ENCODE measurements around the gene URM1. TPM values are rescaled to one million over a fixed set of nuclear protein-coding genes. Genes with fewer than 3 reads are reported as not detected.

Gene URM1
- total RNA-seq, 2 experiments from 2014 or later = 78.9 to 79.9 TPM

GRCh38 chr9:128355451-128355850 lies 15.7 kb upstream of the URM1 start:
- Mint-ChIP-seq H3K4me1 (ENCODE audit: low read depth) (no peaks in the 10 kb centered on the region), H3K4me3 (no peak overlapping the region), H3K9me3 (ENCODE audit: insufficient read depth) (no peaks in the 10 kb centered on the region), H3K27me3 (ENCODE audit: low read depth) (no peaks in the 10 kb centered on the region), H3K27ac (no peak overlapping the region), H3K36me3 (ENCODE audit: low read depth) (peaks cover 16% of the 10 kb centered on the region)
- ATAC-seq (no peak), DNase-seq (no peak)
- CTCF ChIA-PET = no interaction called here
- POLR2A ChIA-PET = no interaction called here

DNA sequence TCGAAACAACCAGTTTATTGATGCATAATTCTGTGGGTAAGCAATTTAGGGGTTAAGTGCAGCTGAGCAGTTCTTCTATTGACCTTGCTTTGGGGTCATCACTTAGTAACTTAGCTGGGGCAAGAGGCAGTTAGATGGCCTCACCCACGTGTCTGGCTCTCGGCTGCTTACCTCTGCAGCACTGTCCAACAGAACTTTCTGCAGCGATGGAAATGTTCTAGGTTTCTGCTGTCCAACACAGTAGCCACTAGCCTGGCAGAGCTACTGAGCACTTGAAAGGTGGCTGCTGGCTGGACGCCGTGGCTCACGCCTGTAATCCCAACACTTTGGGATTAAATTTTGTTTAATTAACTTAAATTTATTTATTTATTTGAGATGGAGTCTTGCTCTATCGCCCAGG lies 13.1 kb upstream of the URM1 start:
- H3K27me3 Mint-ChIP-seq (ENCODE audit: low read depth) = no peaks in the 10 kb centered on the region
- CTCF ChIA-PET = interaction anchor here (1.1 to 2.2 kb wide), 3 partner anchors 10 to 81 kb away, joined by 3 to 5 read pairs (median 4); no protein-coding TSS in a partner anchor
- H3K9me3 Mint-ChIP-seq (ENCODE audit: insufficient read depth) = no peaks in the 10 kb centered on the region
- H3K4me1 Mint-ChIP-seq (ENCODE audit: low read depth) = peaks cover 14% of the 10 kb centered on the region
- DNase-seq (no peak), ATAC-seq (no peak)
- H3K27ac Mint-ChIP-seq = no peak overlapping the region
- POLR2A ChIA-PET = no interaction called here
- no peak overlapping the region for H3K4me3 Mint-ChIP-seq
- H3K36me3 Mint-ChIP-seq (ENCODE audit: low read depth) = peaks cover 15% of the 10 kb centered on the region

GRCh38 chr9:128358861-128359260 lies 12.3 kb upstream of the URM1 start:
- no peak overlapping the region for H3K27ac Mint-ChIP-seq
- H3K27me3 Mint-ChIP-seq (ENCODE audit: low read depth) = no peaks in the 10 kb centered on the region
- CTCF ChIA-PET = interaction anchor here (1.3 to 4.6 kb wide), 2 partner anchors 53 to 80 kb away, joined by 4 to 62 read pairs; no protein-coding TSS in a partner anchor
- peaks cover 11% of the 10 kb centered on the region for H3K36me3 Mint-ChIP-seq (ENCODE audit: low read depth)
- peaks cover 14% of the 10 kb centered on the region for H3K4me1 Mint-ChIP-seq (ENCODE audit: low read depth)
- H3K4me3 Mint-ChIP-seq = no peak overlapping the region
- DNase-seq (no peak), ATAC-seq (no peak)
- POLR2A ChIA-PET = no interaction called here
- no peaks in the 10 kb centered on the region for H3K9me3 Mint-ChIP-seq (ENCODE audit: insufficient read depth)

GRCh38 chr9:128360826-128361225 lies 10.3 kb upstream of the URM1 start:
- H3K36me3 Mint-ChIP-seq (ENCODE audit: low read depth) = peaks cover 4% of the 10 kb centered on the region

GRCh38 chr9:128361296-128361985 lies 9.7 kb upstream of the URM1 start:
- ChIA-PET POLR2A (interaction anchor here (0.8 to 3.4 kb wide), 3 partner anchors 9 to 189 kb away, joined by 3 to 12 read pairs (median 6); partner anchors contain the start of gene URM1), CTCF (interaction anchor here (1.0 to 4.6 kb wide), 27 partner anchors 8 to 242 kb away, joined by 3 to 67 read pairs (median 5); partner anchors contain the start of genes CERCAM, SLC27A4 and URM1)
- H3K27me3 Mint-ChIP-seq (ENCODE audit: low read depth) = no peaks in the 10 kb centered on the region
- H3K4me3 Mint-ChIP-seq = peak overlapping the region; percentile 66
- no peak for ATAC-seq
- DNase-seq = no peak
- peaks cover 28% of the 10 kb centered on the region for H3K4me1 Mint-ChIP-seq (ENCODE audit: low read depth)
- peak overlapping the region; percentile 60 for H3K27ac Mint-ChIP-seq
- H3K9me3 Mint-ChIP-seq (ENCODE audit: insufficient read depth) = no peaks in the 10 kb centered on the region
- H3K36me3 Mint-ChIP-seq (ENCODE audit: low read depth) = no peaks in the 10 kb centered on the region

More at GRCh38 chr9:128360826-128361225, 10.3 kb upstream of the URM1 start:
- DNase-seq (no peak), ATAC-seq (no peak)
- no peak overlapping the region for H3K4me3 Mint-ChIP-seq
- ChIA-PET POLR2A (interaction anchor here (3.4 kb wide), 1 partner anchor 11 kb away, joined by 12 read pairs; the partner anchor contains the start of gene URM1), CTCF (interaction anchor here (2.6 to 4.6 kb wide), 4 partner anchors 11 to 59 kb away, joined by 16 to 67 read pairs (median 50); partner anchors contain the start of genes CERCAM and URM1)
- no peak overlapping the region for H3K27ac Mint-ChIP-seq
- H3K9me3 Mint-ChIP-seq (ENCODE audit: insufficient read depth) = no peaks in the 10 kb centered on the region
- H3K27me3 Mint-ChIP-seq (ENCODE audit: low read depth) = no peaks in the 10 kb centered on the region
- peaks cover 28% of the 10 kb centered on the region for H3K4me1 Mint-ChIP-seq (ENCODE audit: low read depth)

DNA sequence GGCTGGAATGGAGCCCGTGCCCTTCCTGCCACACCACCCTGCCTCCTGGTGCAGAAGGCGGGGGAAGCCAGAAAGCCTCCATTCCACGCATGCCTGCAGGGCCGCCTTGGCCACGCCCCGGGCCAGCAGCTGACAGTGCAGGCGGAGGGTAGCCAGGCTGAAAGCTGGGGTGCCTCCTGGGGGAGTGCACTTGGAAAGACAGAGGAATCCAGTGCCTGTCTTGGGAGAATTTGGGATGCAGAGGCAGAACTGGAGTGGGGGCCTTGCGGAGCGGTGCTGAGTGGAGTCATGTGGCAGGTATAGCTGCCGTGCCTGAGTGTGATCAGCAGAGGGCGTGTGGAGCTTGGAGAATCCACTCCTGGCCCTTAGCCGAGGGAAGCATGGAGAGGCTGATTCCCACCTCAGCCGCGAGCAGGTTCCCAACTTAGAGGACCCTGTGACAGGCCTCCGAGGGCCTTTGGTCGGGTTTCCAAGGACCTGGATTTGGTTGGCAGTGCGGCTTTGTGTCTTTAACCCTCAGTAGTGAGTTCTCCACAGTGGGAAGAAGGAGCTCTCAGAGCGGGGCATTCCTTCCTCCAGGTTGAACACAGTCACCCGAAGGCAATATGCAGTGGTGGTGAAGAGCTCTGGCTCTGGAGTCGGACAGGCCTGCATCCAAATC lies 9.1 kb upstream of the URM1 start:
- CTCF ChIA-PET = interaction anchor here (0.6 to 4.6 kb wide), 48 partner anchors 8 to 491 kb away, joined by 3 to 67 read pairs (median 4); partner anchors contain the start of genes CERCAM, GLE1, SLC27A4 and URM1
- Mint-ChIP-seq H3K27ac (peak overlapping the region; percentile 55), H3K27me3 (ENCODE audit: low read depth) (no peaks in the 10 kb centered on the region)

GRCh38 chr9:128362774-128363173 lies 8.4 kb upstream of the URM1 start:
- ATAC-seq = no peak

More for the DNA sequence above, 9.1 kb upstream of the URM1 start:
- H3K9me3 Mint-ChIP-seq (ENCODE audit: insufficient read depth) = no peaks in the 10 kb centered on the region
- ATAC-seq (peak; percentile 91), DNase-seq (peak; percentile 78)
- H3K4me3 Mint-ChIP-seq = peak overlapping the region; percentile 66
- H3K4me1 Mint-ChIP-seq (ENCODE audit: low read depth) = peaks cover 28% of the 10 kb centered on the region
- POLR2A ChIA-PET = interaction anchor here (0.6 to 3.4 kb wide), 8 partner anchors 8 to 188 kb away, joined by 3 to 12 read pairs (median 3); partner anchors contain the start of gene URM1
- H3K36me3 Mint-ChIP-seq (ENCODE audit: low read depth) = no peaks in the 10 kb centered on the region

GRCh38 chr9:128365525-128365924 lies 5.6 kb upstream of the URM1 start:
- no peaks in the 10 kb centered on the region for H3K9me3 Mint-ChIP-seq (ENCODE audit: insufficient read depth)
- no peak overlapping the region for H3K4me3 Mint-ChIP-seq
- ATAC-seq (no peak), DNase-seq (no peak)
- H3K36me3 Mint-ChIP-seq (ENCODE audit: low read depth) = no peaks in the 10 kb centered on the region
- POLR2A ChIA-PET = interaction anchor here (1.0 kb wide), 1 partner anchor 157 kb away, joined by 3 read pairs; no protein-coding TSS in a partner anchor
- CTCF ChIA-PET = interaction anchor here (0.6 to 1.6 kb wide), 3 partner anchors 24 to 55 kb away, joined by 3 to 8 read pairs (median 5); no protein-coding TSS in a partner anchor
- no peaks in the 10 kb centered on the region for H3K27me3 Mint-ChIP-seq (ENCODE audit: low read depth)
- no peak overlapping the region for H3K27ac Mint-ChIP-seq
- H3K4me1 Mint-ChIP-seq (ENCODE audit: low read depth) = peaks cover 34% of the 10 kb centered on the region

More at GRCh38 chr9:128362774-128363173, 8.4 kb upstream of the URM1 start:
- no peak for DNase-seq
- Mint-ChIP-seq H3K4me3 (no peak overlapping the region), H3K9me3 (ENCODE audit: insufficient read depth) (no peaks in the 10 kb centered on the region), H3K4me1 (ENCODE audit: low read depth) (peaks cover 28% of the 10 kb centered on the region), H3K27me3 (ENCODE audit: low read depth) (no peaks in the 10 kb centered on the region), H3K36me3 (ENCODE audit: low read depth) (no peaks in the 10 kb centered on the region), H3K27ac (no peak overlapping the region)
- CTCF ChIA-PET = interaction anchor here (0.6 to 4.6 kb wide), 47 partner anchors 9 to 490 kb away, joined by 3 to 67 read pairs (median 4); partner anchors contain the start of genes CERCAM, GLE1, SLC27A4 and URM1
- POLR2A ChIA-PET = interaction anchor here (0.6 to 3.4 kb wide), 6 partner anchors 7 to 174 kb away, joined by 3 to 12 read pairs (median 4); partner anchors contain the start of gene URM1

DNA sequence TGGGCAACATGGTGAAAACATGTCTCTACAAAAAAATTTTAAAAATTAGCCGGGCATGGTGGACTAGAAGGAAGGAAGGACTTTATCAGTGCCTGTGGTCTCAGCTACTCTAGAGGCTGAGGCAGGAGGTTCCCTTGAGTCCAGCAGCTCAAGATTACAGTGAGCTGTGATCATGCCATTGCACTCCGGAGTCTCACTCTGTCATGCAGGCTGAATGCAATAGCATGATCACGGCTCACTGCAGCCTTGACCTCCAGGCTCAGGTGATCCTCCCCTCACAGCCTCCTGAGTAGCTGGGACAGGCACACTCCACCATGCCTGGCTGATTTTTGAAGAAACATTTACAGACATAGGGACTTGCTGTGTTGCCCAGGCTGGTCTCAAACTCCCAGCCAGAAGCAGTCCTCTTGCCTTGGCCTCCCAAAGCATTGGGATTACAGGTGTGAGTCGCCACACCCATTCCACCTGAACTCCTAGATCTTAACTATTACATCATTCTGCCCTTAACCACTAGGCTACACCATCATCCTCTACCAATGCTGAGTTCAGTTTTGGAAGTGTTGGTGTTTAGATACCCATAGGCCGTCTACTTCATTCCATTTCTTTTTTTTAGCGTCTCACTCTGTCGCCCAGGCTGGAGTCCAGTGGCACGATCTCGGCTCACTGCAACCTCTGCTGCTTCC lies 2.0 kb upstream of the URM1 start:
- Mint-ChIP-seq H3K36me3 (ENCODE audit: low read depth) (peaks cover 11% of the 10 kb centered on the region), H3K4me1 (ENCODE audit: low read depth) (peaks cover 41% of the 10 kb centered on the region), H3K27ac (no peak overlapping the region), H3K4me3 (no peak overlapping the region), H3K27me3 (ENCODE audit: low read depth) (no peaks in the 10 kb centered on the region), H3K9me3 (ENCODE audit: insufficient read depth) (no peaks in the 10 kb centered on the region)
- no peak for DNase-seq
- CTCF ChIA-PET = interaction anchor here (0.8 to 1.5 kb wide), 3 partner anchors 11 to 70 kb away, joined by 3 to 4 read pairs (median 3); no protein-coding TSS in a partner anchor
- POLR2A ChIA-PET = no interaction called here
- ATAC-seq = no peak

DNA sequence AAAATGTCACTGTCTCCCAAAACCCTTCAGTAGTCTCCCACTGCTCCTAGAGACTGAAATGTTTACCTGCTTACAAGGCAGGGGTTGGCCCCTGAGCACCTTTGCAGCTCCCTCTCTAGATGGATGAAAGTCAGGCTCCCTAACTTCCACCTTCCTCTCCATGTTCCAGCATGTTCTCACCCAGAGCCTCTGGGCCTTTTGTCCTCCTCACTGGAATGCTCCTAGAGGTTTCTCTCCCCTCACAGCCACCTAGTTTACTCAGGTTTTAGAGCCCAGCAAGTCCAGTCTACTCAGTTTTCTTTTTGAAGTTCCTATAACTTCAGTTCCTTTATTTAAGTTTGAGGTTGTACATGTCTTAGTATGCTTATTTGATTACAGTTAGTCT lies 815 bp upstream of the URM1 start:
- no peaks in the 10 kb centered on the region for H3K27me3 Mint-ChIP-seq (ENCODE audit: low read depth)
- ChIA-PET POLR2A (interaction anchor here (0.7 to 1.7 kb wide), 5 partner anchors 8 to 182 kb away, joined by 4 to 6 read pairs (median 5); partner anchors contain the start of gene SPTAN1), CTCF (interaction anchor here (1.0 to 3.7 kb wide), 7 partner anchors 9 to 94 kb away, joined by 4 to 67 read pairs (median 6); partner anchors contain the start of genes CERCAM, GOLGA2 and SWI5)

More for the DNA sequence above, 815 bp upstream of the URM1 start:
- peak overlapping the region; percentile 95 for H3K27ac Mint-ChIP-seq
- DNase-seq = no peak
- peaks cover 11% of the 10 kb centered on the region for H3K36me3 Mint-ChIP-seq (ENCODE audit: low read depth)
- no peaks in the 10 kb centered on the region for H3K9me3 Mint-ChIP-seq (ENCODE audit: insufficient read depth)
- peaks cover 31% of the 10 kb centered on the region for H3K4me1 Mint-ChIP-seq (ENCODE audit: low read depth)
- ATAC-seq = no peak
- peak overlapping the region; percentile 89 for H3K4me3 Mint-ChIP-seq
